ENCODE measurements around the gene SNRPD2. TPM values are rescaled to one million over a fixed set of nuclear protein-coding genes. Genes with fewer than 3 reads are reported as not detected.

Gene SNRPD2
- total RNA-seq, 4 donors from 2014 or later, result 136 to 167 (median 144) TPM

DNA sequence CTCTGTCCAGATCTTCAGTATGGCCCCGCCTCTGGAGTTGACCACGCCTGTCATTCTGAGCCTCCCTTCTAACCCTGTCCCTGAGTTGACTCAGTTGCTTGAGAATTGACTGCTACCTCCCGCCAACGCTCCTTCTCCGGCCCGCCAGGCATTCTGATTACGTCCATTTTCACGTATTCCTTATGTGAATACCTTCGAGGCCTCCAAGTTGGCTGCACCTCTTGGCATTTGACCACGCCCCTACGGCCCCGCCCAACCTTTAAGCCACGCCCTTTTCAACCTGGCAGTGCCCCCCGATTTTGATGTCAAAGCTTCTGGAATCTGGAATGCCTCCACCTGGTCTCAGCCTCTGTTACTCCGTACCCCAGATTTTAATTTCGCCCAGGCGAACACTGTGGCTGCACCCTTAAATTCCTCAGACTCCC, 50.9 kb downstream of the SNRPD2 start:
- no peak for DNase-seq
- H3K4me1 ChIP-seq, result peaks cover 16 to 30% of the 10 kb centered on the region in 2 donors
- H3K4me3 ChIP-seq, result no peak overlapping the region
- no peak for ATAC-seq
- no peaks in the 10 kb centered on the region for H3K36me3 ChIP-seq
- in situ Hi-C loops (cut with MboI; ENCODE audit: low sequenced_read_pairs in 4 of 4), result loop anchor here in 1 of 4 donors (5.0 kb wide), 1 partner anchor 34 kb away; no protein-coding TSS in a partner anchor
- no peaks in the 10 kb centered on the region for H3K9me3 ChIP-seq
- H3K27me3 ChIP-seq, result peaks cover 0 to 23% (median 22%) of the 10 kb centered on the region in 3 donors
- intact Hi-C loops (cut with DNase I; ENCODE audit: low total_unique reads), result no loop called here
- H3K27ac ChIP-seq, result peak overlapping the region in 2 of 4 donors; percentile 68 to 73
- TF ChIP-seq POLR2A (IDR thresholded peaks at IDR 0.05), result no peak
- TF ChIP-seq, protein P1, sequence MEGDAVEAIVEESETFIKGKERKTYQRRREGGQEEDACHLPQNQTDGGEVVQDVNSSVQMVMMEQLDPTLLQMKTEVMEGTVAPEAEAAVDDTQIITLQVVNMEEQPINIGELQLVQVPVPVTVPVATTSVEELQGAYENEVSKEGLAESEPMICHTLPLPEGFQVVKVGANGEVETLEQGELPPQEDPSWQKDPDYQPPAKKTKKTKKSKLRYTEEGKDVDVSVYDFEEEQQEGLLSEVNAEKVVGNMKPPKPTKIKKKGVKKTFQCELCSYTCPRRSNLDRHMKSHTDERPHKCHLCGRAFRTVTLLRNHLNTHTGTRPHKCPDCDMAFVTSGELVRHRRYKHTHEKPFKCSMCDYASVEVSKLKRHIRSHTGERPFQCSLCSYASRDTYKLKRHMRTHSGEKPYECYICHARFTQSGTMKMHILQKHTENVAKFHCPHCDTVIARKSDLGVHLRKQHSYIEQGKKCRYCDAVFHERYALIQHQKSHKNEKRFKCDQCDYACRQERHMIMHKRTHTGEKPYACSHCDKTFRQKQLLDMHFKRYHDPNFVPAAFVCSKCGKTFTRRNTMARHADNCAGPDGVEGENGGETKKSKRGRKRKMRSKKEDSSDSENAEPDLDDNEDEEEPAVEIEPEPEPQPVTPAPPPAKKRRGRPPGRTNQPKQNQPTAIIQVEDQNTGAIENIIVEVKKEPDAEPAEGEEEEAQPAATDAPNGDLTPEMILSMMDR (IDR thresholded peaks at IDR 0.05 in 4 of 5, conservative IDR thresholded peaks at IDR 0.05 in 1 of 5), result no peak

DNA sequence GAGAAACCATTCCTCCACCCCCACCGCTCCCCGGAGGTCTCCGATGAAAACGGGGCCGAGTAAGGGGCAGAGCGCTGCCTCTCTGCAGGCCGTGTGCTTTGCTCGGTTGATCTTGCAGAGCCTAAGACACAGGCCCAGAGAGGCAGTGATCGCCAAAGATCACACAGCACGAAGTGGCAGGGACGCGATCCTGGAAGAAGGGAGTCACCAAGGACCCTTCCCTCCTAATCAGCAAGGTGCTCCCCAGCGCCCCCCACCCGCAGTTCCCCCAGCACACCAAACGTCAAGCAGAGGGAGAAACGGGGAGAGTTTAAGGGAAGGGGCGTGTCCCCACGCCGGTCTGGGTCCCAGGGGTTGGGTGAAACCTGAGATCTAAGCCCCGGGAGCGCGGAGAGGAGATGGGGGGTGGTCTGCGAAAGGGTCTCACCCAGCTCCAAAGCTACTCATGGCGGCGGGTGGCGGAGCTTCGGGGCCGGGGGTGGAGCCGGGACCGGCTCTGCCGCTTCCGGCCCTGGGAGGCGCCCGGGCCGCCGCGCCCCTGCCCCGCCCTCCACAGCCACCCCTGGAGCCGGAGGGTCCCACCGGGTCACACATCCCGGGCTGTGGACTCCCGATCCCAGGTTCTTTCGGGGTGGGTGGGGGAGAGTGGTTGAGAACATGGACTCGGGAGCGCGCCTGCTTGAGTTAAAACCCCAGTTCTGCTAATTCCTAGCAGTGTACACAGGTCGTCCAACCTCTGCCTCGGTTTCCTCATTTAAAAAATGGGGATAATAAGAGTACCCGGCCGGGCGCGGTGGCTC, 52.6 kb downstream of the SNRPD2 start, which contains the start of gene EML2:
EML2 (minus strand) TSS at position 468 of the 800 bp plus-strand sequence; CDS start at position 447, 21 bp downstream.
- Histone ChIP-seq H3K36me3 (no peaks in the 10 kb centered on the region), H3K4me3 (peak within 1 kb of the TSS; percentile 57 to 72 (median 62)), H3K9me3 (no peaks in the 10 kb centered on the region), H3K27ac (peak within 1 kb of the TSS; percentile 3 to 41 (median 38)), H3K27me3 (peaks cover 0 to 19% (median 9%) of the 10 kb centered on the region in 3 donors), H3K4me1 (peaks cover 16 to 28% of the 10 kb centered on the region in 2 donors)
- TF ChIP-seq POLR2A (IDR thresholded peaks at IDR 0.05), result no peak
- TF ChIP-seq, protein P1 (IDR thresholded peaks at IDR 0.05 in 4 of 5, conservative IDR thresholded peaks at IDR 0.05 in 1 of 5), result peak in 1 of 5 experiments; percentile 8
- ATAC-seq, result peak in 1 of 2 donors; percentile 27
- in situ Hi-C loops (cut with MboI; ENCODE audit: low sequenced_read_pairs in 4 of 4), result loop anchor here in 1 of 4 donors (10.0 kb wide), 1 partner anchor 114 kb away; no protein-coding TSS in a partner anchor
- intact Hi-C loops (cut with DNase I; ENCODE audit: low total_unique reads), result no loop called here
- DNase-seq, result no peak

DNA sequence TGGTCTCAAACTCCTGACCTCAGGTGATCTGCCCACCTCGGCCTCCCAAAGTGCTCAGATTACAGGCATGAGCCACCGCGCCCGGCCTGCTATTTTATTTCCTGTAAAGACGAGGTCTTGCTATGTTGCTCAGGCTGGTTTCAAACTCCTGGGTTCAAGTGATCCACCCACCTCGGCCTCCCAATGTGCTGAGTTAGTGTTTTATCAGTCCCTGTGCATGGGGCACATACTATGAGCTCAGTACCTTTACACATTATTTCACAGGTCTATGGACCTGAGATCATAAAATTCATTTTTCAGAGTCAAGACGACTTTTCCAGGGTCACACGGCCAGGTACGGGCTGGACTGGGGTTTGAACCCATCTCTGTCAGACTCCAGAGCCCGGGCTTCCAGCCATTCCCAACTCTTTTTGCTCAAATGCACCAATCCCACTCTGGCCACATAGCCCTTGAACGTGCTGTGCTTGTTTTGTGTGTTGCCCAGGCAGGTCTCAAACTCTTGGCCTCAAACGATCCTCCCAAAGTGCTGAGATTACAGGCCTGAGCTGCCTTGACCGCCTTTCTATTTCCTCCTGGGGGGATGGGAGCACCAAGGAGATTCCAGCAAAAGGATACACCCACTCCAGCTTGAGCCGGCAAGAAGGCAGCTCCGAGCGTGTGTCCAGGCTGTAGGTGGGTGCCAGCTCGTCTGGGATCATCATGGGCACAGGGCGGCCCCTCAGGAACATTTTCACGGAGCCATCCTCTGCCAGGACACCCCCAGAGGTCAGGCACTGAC, 53.7 kb downstream of the SNRPD2 start:
- H3K4me1 ChIP-seq, result peaks cover 16 to 28% of the 10 kb centered on the region in 2 donors
- no peaks in the 10 kb centered on the region for H3K36me3 ChIP-seq
- DNase-seq (no peak), ATAC-seq (no peak)
- intact Hi-C loops (cut with DNase I; ENCODE audit: low total_unique reads), result no loop called here
- H3K27me3 ChIP-seq, result peaks cover 0 to 14% (median 0%) of the 10 kb centered on the region in 3 donors
- H3K9me3 ChIP-seq, result no peaks in the 10 kb centered on the region
- no peak for TF ChIP-seq POLR2A (IDR thresholded peaks at IDR 0.05)
- TF ChIP-seq, protein P1 (IDR thresholded peaks at IDR 0.05 in 4 of 5, conservative IDR thresholded peaks at IDR 0.05 in 1 of 5), result no peak
- in situ Hi-C loops (cut with MboI; ENCODE audit: low sequenced_read_pairs in 4 of 4), result loop anchor here in 1 of 4 donors (10.0 kb wide), 1 partner anchor 113 kb away; no protein-coding TSS in a partner anchor
- H3K27ac ChIP-seq, result peak overlapping the region in 1 of 4 donors; percentile 37
- peak overlapping the region in 2 of 4 donors; percentile 57 to 62 for H3K4me3 ChIP-seq

MicroRNAs within 50 kb of the gene (microRNA counts, 767-probe panel; counts per million panel counts)
- microRNA hsa-miR-330-3p (356 to 448 counts per million in 2 donors), microRNA hsa-miR-330-5p (356 to 448 counts per million in 2 donors), microRNA hsa-miR-642a-5p (356 to 448 counts per million in 2 donors), microRNA hsa-miR-642b-3p (356 to 448 counts per million in 2 donors)

Small RNAs within 50 kb of the gene (microRNA-seq; reads per million reads assigned to microRNA genes)
- gene MIR330 (ENCODE audit: borderline replicate concordance in 2 of 2), result 20.1 to 31.6 reads per million in 2 donors
- gene MIR642A (ENCODE audit: borderline replicate concordance in 2 of 2), result 0 reads per million in 2 donors
- gene MIR642B (ENCODE audit: borderline replicate concordance in 2 of 2), result 0 reads per million in 2 donors

Other genes with a start within 250 kb of the SNRPD2 start
- 1 to 10 TPM in 2 of 4 donors, under 1 TPM in 1, not detected in 1; 0.17 to 1.8 (median 1.6) TPM for gene FOSB, start 224.0 kb downstream of the SNRPD2 start, total RNA-seq
- 100 to 1,000 TPM in 2 of 4 donors, 10 to 100 TPM in 2; 51.8 to 140 (median 101) TPM for gene RTN2, start 194.9 kb downstream of the SNRPD2 start, total RNA-seq
- under 1 TPM in 1 of 4 donors, not detected in 3; 0.76 TPM for gene PPM1N, start 193.5 kb downstream of the SNRPD2 start, total RNA-seq
- 10 to 100 TPM; 10.2 to 18.2 (median 16.4) TPM for gene VASP, start 184.5 kb downstream of the SNRPD2 start, total RNA-seq
- 10 to 100 TPM; 14.8 to 32.5 (median 20.3) TPM for gene OPA3, start 107.2 kb downstream of the SNRPD2 start, total RNA-seq
- 1 to 10 TPM in 3 of 4 donors, under 1 TPM in 1; 0.46 to 4.2 (median 2.2) TPM for gene GPR4, start 89.7 kb downstream of the SNRPD2 start, total RNA-seq
- gene EML2, start 52.6 kb downstream of the SNRPD2 start, total RNA-seq, result 1 to 10 TPM; 3.0 to 6.7 (median 4.8) TPM
- gene GIPR, start 23.7 kb downstream of the SNRPD2 start, total RNA-seq, result not detected
- gene QPCTL, start 713 bp upstream of the SNRPD2 start, total RNA-seq, result 1 to 10 TPM in 2 of 4 donors, under 1 TPM in 2; 0.80 to 1.4 (median 0.97) TPM
- gene FBXO46, start 38.9 kb upstream of the SNRPD2 start, total RNA-seq, result 10 to 100 TPM in 1 of 4 donors, 1 to 10 TPM in 3; 6.6 to 14.3 (median 8.7) TPM
- gene MEIOSIN, start 41.5 kb upstream of the SNRPD2 start, total RNA-seq, result not detected
- gene SIX5, start 77.3 kb upstream of the SNRPD2 start, total RNA-seq, result 10 to 100 TPM in 2 of 4 donors, 1 to 10 TPM in 2; 8.2 to 12.2 (median 10.1) TPM
- gene DMPK, start 90.5 kb upstream of the SNRPD2 start, total RNA-seq, result 100 to 1,000 TPM in 2 of 4 donors, 10 to 100 TPM in 2; 93.0 to 196 (median 116) TPM
- gene DMWD, start 100.9 kb upstream of the SNRPD2 start, total RNA-seq, result 100 to 1,000 TPM in 1 of 4 donors, 10 to 100 TPM in 3; 38.6 to 111 (median 56.4) TPM
- not detected for gene RSPH6A, start 123.4 kb upstream of the SNRPD2 start, total RNA-seq
- gene SYMPK, start 171.2 kb upstream of the SNRPD2 start, total RNA-seq, result 10 to 100 TPM; 14.1 to 64.6 (median 34.9) TPM
- gene FOXA3, start 172.4 kb upstream of the SNRPD2 start, total RNA-seq, result not detected
- gene IRF2BP1, start 194.2 kb upstream of the SNRPD2 start, total RNA-seq, result 10 to 100 TPM; 17.1 to 40.6 (median 28.6) TPM
- gene MYPOP, start 210.7 kb upstream of the SNRPD2 start, total RNA-seq, result 10 to 100 TPM in 1 of 4 donors, 1 to 10 TPM in 3; 5.9 to 12.4 (median 6.3) TPM
- not detected for gene NANOS2, start 222.8 kb upstream of the SNRPD2 start, total RNA-seq